Liver (tissue), 9 donors: ENCODE measurements around the gene PARL. TPM values are rescaled to one million over a fixed set of nuclear protein-coding genes. Genes with fewer than 3 reads are reported as not detected.

Source experiments
- DNase-seq: peaks from one replicate; pipeline ENCODE4 v3.0.0-alpha.2; 2017; ENCODE audit warnings: low spot score
- H3K27ac ChIP-seq, 2 donors: one replicate each; pipeline ENCODE4 v1.7.0; 2013; ENCODE audit warnings: inconsistent platforms in 2 of 2, low read length in 2 of 2, control low read depth in 1 of 2, low read depth in 1 of 2, mild to moderate bottlenecking in 1 of 2
- H3K27me3 ChIP-seq, 4 donors: one replicate each; pipeline versions ENCODE4 v1.6.1 to v1.7.0; 2013; ENCODE audit warnings: low read length in 3 of 4, inconsistent platforms in 1 of 4, mild to moderate bottlenecking in 1 of 4, moderate library complexity in 1 of 4; ENCODE audit not compliant: control insufficient read depth in 4 of 4, insufficient read depth in 4 of 4
- H3K36me3 ChIP-seq, 4 donors: one replicate each; pipeline versions ENCODE4 v1.6.1 to v1.7.0; 2013; ENCODE audit warnings: low read length in 3 of 4, mild to moderate bottlenecking in 3 of 4, low read depth in 1 of 4, moderate library complexity in 1 of 4; ENCODE audit not compliant: control insufficient read depth in 4 of 4, insufficient read depth in 3 of 4
- H3K4me1 ChIP-seq, 4 donors: one replicate each; pipeline versions ENCODE4 v1.6.1 to v1.7.0; 2013; ENCODE audit warnings: low read length in 3 of 4, mild to moderate bottlenecking in 3 of 4, moderate library complexity in 1 of 4; ENCODE audit not compliant: control insufficient read depth in 4 of 4, insufficient read depth in 4 of 4
- H3K4me3 ChIP-seq, 3 donors: one replicate each; pipeline versions ENCODE4 v1.6.1 to v1.7.0; 2013; ENCODE audit warnings: low read length in 3 of 3, control low read depth in 1 of 3, low read depth in 1 of 3, mild to moderate bottlenecking in 1 of 3
- H3K9ac ChIP-seq, 2 donors: one replicate each; pipeline ENCODE4 v1.7.0; 2013; ENCODE audit warnings: low read length in 2 of 2, mild to moderate bottlenecking in 2 of 2, moderate library complexity in 2 of 2, control low read depth in 1 of 2, low read depth in 1 of 2
- H3K9me3 ChIP-seq, 4 donors: one replicate each; pipeline versions ENCODE4 v1.6.1 to v1.7.0; 2013; ENCODE audit warnings: low read length in 3 of 4; ENCODE audit not compliant: control insufficient read depth in 4 of 4
- EGR1 ChIP-seq, 2 donors: IDR thresholded peaks; 2 replicates each; pipeline ENCODE4 v1.6.1; 2016 to 2018; ENCODE audit warnings: antibody characterized with exemption in 2 of 2, low read depth in 2 of 2
- FOXA1 ChIP-seq: IDR thresholded peaks from 2 replicates; pipeline ENCODE4 v1.6.1; 2016; ENCODE audit warnings: antibody characterized with exemption
- FOXA2 ChIP-seq: IDR thresholded peaks from 2 replicates; pipeline ENCODE4 v1.6.1; 2016; ENCODE audit warnings: antibody characterized with exemption
- GABPA ChIP-seq, 2 donors: IDR thresholded peaks in 1 of 2; conservative IDR thresholded peaks in 1 of 2; 2 replicates each; pipeline ENCODE4 v1.6.1; 2016; ENCODE audit warnings: antibody characterized with exemption in 2 of 2, mild to moderate bottlenecking in 1 of 2, moderate library complexity in 1 of 2
- HNF4A ChIP-seq, 2 donors: conservative IDR thresholded peaks; 2 replicates each; pipeline ENCODE4 v1.6.1; 2016; ENCODE audit warnings: antibody characterized with exemption in 2 of 2, mild to moderate bottlenecking in 2 of 2
- HNF4G ChIP-seq: IDR thresholded peaks from 2 replicates; pipeline ENCODE4 v1.6.1; 2016; ENCODE audit warnings: antibody characterized with exemption
- JUND ChIP-seq, 2 donors: IDR thresholded peaks; 2 replicates each; pipeline ENCODE4 v1.6.1; 2016; ENCODE audit warnings: antibody characterized with exemption in 2 of 2
- NR2F2 ChIP-seq: IDR thresholded peaks from 2 replicates; pipeline ENCODE4 v1.6.1; 2016; ENCODE audit warnings: antibody characterized with exemption
- RAD21 ChIP-seq, 2 donors: IDR thresholded peaks; 2 replicates each; pipeline ENCODE4 v1.6.1; 2016; ENCODE audit warnings: antibody characterized with exemption in 2 of 2, mild to moderate bottlenecking in 2 of 2
- RXRA ChIP-seq, 2 donors: IDR thresholded peaks; 2 replicates each; pipeline ENCODE4 v1.6.1; 2017 to 2018; ENCODE audit warnings: antibody characterized with exemption in 2 of 2, mild to moderate bottlenecking in 1 of 2
- SP1 ChIP-seq: IDR thresholded peaks from 2 replicates; pipeline ENCODE4 v1.6.1; 2018; ENCODE audit warnings: antibody characterized with exemption, mild to moderate bottlenecking
- TAF1 ChIP-seq: conservative IDR thresholded peaks from 2 replicates; pipeline ENCODE4 v1.6.1; 2016; ENCODE audit warnings: antibody characterized with exemption, mild to moderate bottlenecking
- YY1 ChIP-seq: IDR thresholded peaks from 2 replicates; pipeline ENCODE4 v1.6.1; 2016; ENCODE audit warnings: antibody characterized with exemption, mild to moderate bottlenecking
- WGBS: extraction: QIAGEN DNeasy Blood & Tissue Kit; methylation state at CpG from one replicate; pipeline ENCODE4 v1.1.7; 2013; 5-methylcytosine and 5-hydroxymethylcytosine counted together
- polyA plus RNA-seq, 2 donors: library from polyadenylated mRNA; stranded (reverse) in 1 of 2; unstranded in 1 of 2; fragments of 200-250 nt in 1 of 2; fragments of >200 nt in 1 of 2; fragmentation: Nextera tagmentation in 1 of 2; extraction: Ambion mirVana in 1 of 2; gene quantifications; one replicate each; pipeline versions ENCODE4 v1.2.1 to v1.2.3, GENCODE V29; 2013 to 2015
- total RNA-seq, 2 donors: library from RNA; depleted of rRNA; stranded (reverse); fragments of >200 nt; gene quantifications; one replicate each; pipeline ENCODE4 v1.2.3, GENCODE V29; 2014
- TF ChIP-seq, protein P1 (sequence below): IDR thresholded peaks from 2 replicates; pipeline ENCODE4 v1.6.1; 2016; ENCODE audit warnings: antibody characterized with exemption
- TF ChIP-seq, protein P2 (sequence below): IDR thresholded peaks from 2 replicates; pipeline ENCODE4 v1.6.1; 2016; ENCODE audit warnings: antibody characterized with exemption
- TF ChIP-seq, protein P3 (sequence below): IDR thresholded peaks from 2 replicates; pipeline ENCODE4 v1.6.1; 2016; ENCODE audit warnings: antibody characterized with exemption
- TF ChIP-seq, protein P4 (sequence below): fragments of 150-350 bp; IDR thresholded peaks from 2 replicates; pipeline ENCODE4 v1.5.1; 2017; ENCODE audit warnings: improper control_type of control experiment, low read depth, low read length; ENCODE audit not compliant: missing input control
- TF ChIP-seq, protein P5 (sequence below): IDR thresholded peaks from 2 replicates; pipeline ENCODE4 v1.6.1; 2016; ENCODE audit warnings: antibody characterized with exemption, mild to moderate bottlenecking
- donor health status: healthy.
- donor health status: healthy.
- donor health status: healthy.
- donor health status: healthy.
- donor health status: healthy.

Gene PARL
- total and polyA plus RNA-seq, 4 donors, result 16.1 to 32.7 (median 22.1) TPM

DNA sequence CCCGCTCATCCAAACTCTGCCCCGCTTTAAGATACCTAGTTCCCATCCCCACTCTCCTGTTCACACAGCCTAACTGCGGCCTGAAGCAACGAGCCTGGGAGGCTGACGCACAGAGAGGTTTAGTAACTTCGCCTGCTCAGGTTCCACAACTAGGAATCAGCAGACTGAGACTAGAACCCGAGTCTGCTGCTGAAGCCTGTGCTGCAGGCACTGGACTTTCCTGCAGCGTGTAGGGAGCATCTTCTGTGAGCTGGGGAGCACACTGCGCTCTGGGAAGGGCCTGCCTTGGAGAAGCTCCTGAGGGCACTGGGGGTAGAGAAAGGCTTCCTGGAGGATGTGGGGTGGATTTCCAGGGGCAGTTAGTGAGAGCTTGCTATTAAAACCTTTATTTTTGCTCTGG lies 54.5 kb downstream of the PARL start:
- peaks cover 12 to 44% (median 32%) of the 10 kb centered on the region in 4 donors for H3K36me3 ChIP-seq
- DNase-seq, result no peak
- 97% methylated on average over 9 of the region's 9 CpGs for WGBS

DNA sequence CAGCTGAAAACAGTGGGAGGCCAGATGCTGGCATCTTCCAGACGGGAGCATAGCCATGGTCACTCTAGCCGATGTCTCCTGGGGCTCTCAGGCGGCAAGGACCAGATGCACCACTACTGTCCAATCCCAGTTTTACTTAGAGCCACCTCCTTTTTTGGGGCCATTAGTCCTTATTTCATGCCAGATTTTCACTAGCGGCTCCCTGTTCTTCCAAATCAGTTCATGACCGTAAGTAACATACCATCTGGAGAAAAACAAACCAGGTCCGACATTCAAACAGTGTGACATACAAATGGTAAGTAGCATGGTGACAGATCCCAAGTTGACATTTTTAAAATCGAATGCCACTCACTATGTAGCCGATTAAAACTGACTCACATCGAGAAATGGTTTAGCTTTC lies 55.2 kb downstream of the PARL start:
- peaks cover 0 to 15% (median 9%) of the 10 kb centered on the region in 4 donors for H3K4me1 ChIP-seq
- H3K27ac ChIP-seq, result no peak overlapping the region
- H3K9me3 ChIP-seq, result no peaks in the 10 kb centered on the region
- no peak overlapping the region for H3K4me3 ChIP-seq
- no peak for DNase-seq
- no peaks in the 10 kb centered on the region for H3K27me3 ChIP-seq
- 97% methylated on average over 9 of the region's 9 CpGs for WGBS
- peaks cover 12 to 43% (median 31%) of the 10 kb centered on the region in 4 donors for H3K36me3 ChIP-seq
- H3K9ac ChIP-seq, result no peak overlapping the region
- TF ChIP-seq EGR1 (IDR thresholded peaks at IDR 0.05; ENCODE audit: low read depth in 2 of 2) (no peak), FOXA1 (no peak), RXRA (IDR thresholded peaks at IDR 0.05) (no peak), JUND (IDR thresholded peaks at IDR 0.05) (no peak), GABPA (IDR thresholded peaks at IDR 0.05 in 1 of 2, conservative IDR thresholded peaks at IDR 0.05 in 1 of 2) (no peak), NR2F2 (no peak), SP1 (no peak), HNF4A (conservative IDR thresholded peaks at IDR 0.05) (no peak), FOXA2 (no peak), HNF4G (no peak)
- TF ChIP-seq, protein P1, sequence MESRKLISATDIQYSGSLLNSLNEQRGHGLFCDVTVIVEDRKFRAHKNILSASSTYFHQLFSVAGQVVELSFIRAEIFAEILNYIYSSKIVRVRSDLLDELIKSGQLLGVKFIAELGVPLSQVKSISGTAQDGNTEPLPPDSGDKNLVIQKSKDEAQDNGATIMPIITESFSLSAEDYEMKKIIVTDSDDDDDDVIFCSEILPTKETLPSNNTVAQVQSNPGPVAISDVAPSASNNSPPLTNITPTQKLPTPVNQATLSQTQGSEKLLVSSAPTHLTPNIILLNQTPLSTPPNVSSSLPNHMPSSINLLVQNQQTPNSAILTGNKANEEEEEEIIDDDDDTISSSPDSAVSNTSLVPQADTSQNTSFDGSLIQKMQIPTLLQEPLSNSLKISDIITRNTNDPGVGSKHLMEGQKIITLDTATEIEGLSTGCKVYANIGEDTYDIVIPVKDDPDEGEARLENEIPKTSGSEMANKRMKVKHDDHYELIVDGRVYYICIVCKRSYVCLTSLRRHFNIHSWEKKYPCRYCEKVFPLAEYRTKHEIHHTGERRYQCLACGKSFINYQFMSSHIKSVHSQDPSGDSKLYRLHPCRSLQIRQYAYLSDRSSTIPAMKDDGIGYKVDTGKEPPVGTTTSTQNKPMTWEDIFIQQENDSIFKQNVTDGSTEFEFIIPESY, result no peak
- TF ChIP-seq, protein P2, sequence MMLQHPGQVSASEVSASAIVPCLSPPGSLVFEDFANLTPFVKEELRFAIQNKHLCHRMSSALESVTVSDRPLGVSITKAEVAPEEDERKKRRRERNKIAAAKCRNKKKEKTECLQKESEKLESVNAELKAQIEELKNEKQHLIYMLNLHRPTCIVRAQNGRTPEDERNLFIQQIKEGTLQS, result no peak

More for the DNA sequence above, 54.5 kb downstream of the PARL start:
- Histone ChIP-seq H3K27me3 (no peaks in the 10 kb centered on the region), H3K4me1 (peaks cover 0 to 8% (median 3%) of the 10 kb centered on the region in 4 donors), H3K4me3 (no peak overlapping the region), H3K9me3 (no peaks in the 10 kb centered on the region), H3K9ac (no peak overlapping the region), H3K27ac (no peak overlapping the region)
- TF ChIP-seq, protein P2, result no peak
- TF ChIP-seq, protein P1, result no peak
- TF ChIP-seq EGR1 (IDR thresholded peaks at IDR 0.05; ENCODE audit: low read depth in 2 of 2) (no peak), FOXA1 (no peak), GABPA (IDR thresholded peaks at IDR 0.05 in 1 of 2, conservative IDR thresholded peaks at IDR 0.05 in 1 of 2) (no peak), NR2F2 (no peak), RXRA (IDR thresholded peaks at IDR 0.05) (no peak), YY1 (no peak), HNF4A (conservative IDR thresholded peaks at IDR 0.05) (no peak), RAD21 (IDR thresholded peaks at IDR 0.05) (no peak), TAF1 (no peak), JUND (IDR thresholded peaks at IDR 0.05) (no peak), HNF4G (no peak)
- TF ChIP-seq, protein P3, sequence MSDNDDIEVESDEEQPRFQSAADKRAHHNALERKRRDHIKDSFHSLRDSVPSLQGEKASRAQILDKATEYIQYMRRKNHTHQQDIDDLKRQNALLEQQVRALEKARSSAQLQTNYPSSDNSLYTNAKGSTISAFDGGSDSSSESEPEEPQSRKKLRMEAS, result no peak
- TF ChIP-seq, protein P4, sequence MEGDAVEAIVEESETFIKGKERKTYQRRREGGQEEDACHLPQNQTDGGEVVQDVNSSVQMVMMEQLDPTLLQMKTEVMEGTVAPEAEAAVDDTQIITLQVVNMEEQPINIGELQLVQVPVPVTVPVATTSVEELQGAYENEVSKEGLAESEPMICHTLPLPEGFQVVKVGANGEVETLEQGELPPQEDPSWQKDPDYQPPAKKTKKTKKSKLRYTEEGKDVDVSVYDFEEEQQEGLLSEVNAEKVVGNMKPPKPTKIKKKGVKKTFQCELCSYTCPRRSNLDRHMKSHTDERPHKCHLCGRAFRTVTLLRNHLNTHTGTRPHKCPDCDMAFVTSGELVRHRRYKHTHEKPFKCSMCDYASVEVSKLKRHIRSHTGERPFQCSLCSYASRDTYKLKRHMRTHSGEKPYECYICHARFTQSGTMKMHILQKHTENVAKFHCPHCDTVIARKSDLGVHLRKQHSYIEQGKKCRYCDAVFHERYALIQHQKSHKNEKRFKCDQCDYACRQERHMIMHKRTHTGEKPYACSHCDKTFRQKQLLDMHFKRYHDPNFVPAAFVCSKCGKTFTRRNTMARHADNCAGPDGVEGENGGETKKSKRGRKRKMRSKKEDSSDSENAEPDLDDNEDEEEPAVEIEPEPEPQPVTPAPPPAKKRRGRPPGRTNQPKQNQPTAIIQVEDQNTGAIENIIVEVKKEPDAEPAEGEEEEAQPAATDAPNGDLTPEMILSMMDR, result no peak
- TF ChIP-seq, protein P5, sequence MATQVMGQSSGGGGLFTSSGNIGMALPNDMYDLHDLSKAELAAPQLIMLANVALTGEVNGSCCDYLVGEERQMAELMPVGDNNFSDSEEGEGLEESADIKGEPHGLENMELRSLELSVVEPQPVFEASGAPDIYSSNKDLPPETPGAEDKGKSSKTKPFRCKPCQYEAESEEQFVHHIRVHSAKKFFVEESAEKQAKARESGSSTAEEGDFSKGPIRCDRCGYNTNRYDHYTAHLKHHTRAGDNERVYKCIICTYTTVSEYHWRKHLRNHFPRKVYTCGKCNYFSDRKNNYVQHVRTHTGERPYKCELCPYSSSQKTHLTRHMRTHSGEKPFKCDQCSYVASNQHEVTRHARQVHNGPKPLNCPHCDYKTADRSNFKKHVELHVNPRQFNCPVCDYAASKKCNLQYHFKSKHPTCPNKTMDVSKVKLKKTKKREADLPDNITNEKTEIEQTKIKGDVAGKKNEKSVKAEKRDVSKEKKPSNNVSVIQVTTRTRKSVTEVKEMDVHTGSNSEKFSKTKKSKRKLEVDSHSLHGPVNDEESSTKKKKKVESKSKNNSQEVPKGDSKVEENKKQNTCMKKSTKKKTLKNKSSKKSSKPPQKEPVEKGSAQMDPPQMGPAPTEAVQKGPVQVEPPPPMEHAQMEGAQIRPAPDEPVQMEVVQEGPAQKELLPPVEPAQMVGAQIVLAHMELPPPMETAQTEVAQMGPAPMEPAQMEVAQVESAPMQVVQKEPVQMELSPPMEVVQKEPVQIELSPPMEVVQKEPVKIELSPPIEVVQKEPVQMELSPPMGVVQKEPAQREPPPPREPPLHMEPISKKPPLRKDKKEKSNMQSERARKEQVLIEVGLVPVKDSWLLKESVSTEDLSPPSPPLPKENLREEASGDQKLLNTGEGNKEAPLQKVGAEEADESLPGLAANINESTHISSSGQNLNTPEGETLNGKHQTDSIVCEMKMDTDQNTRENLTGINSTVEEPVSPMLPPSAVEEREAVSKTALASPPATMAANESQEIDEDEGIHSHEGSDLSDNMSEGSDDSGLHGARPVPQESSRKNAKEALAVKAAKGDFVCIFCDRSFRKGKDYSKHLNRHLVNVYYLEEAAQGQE, result no peak
